ENCODE results near the gene TSPAN9. TPM values are rescaled to one million over a fixed set of nuclear protein-coding genes. Genes with fewer than 3 reads are reported as not detected.

Gene TSPAN9
- polyA plus RNA-seq, 4 donors: 90.1 to 101 (median 97.8) TPM

- no peak for DNase-seq (ENCODE audit: low read depth in 4 of 4, low spot score in 3 of 4)
Observed at GRCh38 chr12:3280967-3281366, 203.8 kb downstream of the TSPAN9 start.

GRCh38 chr12:3281588-3282383 lies 204.6 kb downstream of the TSPAN9 start:
- DNase-seq (ENCODE audit: low read depth in 4 of 4, low spot score in 3 of 4): no peak

DNA sequence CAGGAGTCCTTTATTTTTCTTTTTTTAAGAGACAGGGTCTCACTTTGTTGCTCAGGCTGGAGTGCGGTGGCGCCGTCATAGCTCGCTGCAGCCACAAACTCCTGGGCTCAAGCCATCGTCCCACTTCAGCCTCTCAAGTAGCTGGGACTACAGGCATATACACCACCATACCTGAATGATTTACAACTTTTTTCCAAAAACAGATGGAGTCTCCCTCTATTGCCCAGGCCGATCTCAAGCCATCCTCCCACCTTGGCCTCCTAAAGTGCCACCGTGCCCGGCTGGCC lies 205.1 kb downstream of the TSPAN9 start:
- DNase-seq (ENCODE audit: low read depth in 4 of 4, low spot score in 3 of 4): no peak

GRCh38 chr12:3283137-3283680 lies 206.0 kb downstream of the TSPAN9 start:
- DNase-seq (ENCODE audit: low read depth in 4 of 4, low spot score in 3 of 4): no peak

DNA sequence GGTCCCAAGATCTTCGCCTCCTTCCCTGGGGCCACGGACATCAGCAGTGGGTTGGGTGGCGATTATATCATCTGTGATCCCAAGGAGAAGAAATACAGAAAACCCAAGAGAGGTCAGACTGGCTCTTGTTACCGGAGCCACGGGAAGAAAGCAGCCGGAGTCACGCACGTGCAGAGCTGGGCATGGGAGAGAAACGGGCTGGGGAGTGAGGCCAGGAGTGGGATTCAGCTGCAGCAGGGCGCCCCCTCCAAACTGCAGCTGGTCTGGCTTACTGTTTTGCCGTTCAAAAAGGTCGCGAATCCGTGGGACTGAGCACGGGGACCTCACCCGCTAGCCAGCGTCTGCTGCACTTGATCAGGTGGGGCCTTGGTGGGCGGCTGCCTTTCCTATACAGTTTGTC lies 207.2 kb downstream of the TSPAN9 start:
- no peak for DNase-seq (ENCODE audit: low read depth in 4 of 4, low spot score in 3 of 4)

DNA sequence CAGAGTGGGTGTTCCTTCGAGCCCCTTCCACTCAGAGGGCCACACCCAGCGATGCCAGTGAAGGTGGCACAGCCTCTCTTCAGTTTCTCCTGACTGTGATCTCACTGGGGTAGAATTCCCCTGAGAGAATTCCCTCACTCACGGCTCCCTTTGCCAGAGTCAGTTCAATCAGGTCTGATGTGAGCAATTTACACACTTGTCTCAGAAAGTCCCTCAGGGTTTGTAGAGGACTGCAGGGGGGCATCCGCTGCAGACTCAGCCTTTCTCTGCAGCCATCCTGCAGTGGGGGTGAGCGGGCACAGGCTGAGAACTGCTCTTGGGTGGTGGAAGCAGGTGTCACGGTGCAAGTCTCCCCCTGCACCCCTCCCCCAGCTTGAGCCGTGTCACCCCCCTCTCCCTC lies 208.4 kb downstream of the TSPAN9 start:
- no peak for DNase-seq (ENCODE audit: low read depth in 4 of 4, low spot score in 3 of 4)

GRCh38 chr12:3288690-3289089 lies 211.5 kb downstream of the TSPAN9 start:
- no peak for DNase-seq (ENCODE audit: low read depth in 4 of 4, low spot score in 3 of 4)

DNA sequence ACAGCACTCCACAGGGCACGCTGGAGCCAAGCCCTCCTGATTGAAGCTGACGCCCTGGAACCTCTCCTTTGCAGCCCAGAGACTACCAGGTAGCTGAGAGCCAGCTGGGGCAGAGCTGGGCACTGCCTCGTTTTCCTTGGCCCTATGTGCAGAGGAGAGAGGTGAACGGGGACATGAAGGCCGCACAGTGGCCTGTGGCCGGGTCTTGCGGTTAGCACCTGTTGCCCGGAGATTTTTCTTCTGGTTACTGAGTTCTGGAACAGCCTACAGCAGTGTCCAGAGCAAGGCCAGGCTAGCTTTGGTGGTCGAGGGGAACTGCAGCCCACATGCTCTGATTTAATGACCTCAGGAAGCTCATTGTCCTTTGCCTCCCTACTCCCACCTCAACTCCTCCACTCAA lies 212.5 kb downstream of the TSPAN9 start:
- DNase-seq (ENCODE audit: low read depth in 4 of 4, low spot score in 3 of 4): no peak

DNA sequence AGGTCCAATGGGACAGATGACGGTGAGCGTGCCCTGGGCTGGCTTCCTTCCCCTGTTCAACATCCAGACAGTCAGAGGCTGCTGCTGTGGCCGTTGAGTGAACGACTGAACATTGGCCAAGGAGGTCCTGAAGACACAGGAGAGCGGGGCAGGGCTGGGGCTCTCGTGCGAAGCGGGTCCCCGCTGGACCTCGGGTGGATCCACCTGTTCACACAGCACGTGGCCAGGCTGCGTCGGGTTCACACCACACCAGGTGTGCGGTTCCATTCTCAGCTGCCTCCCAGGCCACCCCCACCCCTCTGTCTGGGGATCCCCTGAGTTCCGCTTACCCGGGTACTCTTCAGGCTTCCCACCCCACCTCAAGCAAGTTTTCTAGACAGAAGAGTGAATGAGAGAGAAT lies 214.8 kb downstream of the TSPAN9 start:
- no peak for DNase-seq (ENCODE audit: low read depth in 4 of 4, low spot score in 3 of 4)

GRCh38 chr12:3292677-3293412 lies 215.7 kb downstream of the TSPAN9 start:
- DNase-seq (ENCODE audit: low read depth in 4 of 4, low spot score in 3 of 4): no peak

DNA sequence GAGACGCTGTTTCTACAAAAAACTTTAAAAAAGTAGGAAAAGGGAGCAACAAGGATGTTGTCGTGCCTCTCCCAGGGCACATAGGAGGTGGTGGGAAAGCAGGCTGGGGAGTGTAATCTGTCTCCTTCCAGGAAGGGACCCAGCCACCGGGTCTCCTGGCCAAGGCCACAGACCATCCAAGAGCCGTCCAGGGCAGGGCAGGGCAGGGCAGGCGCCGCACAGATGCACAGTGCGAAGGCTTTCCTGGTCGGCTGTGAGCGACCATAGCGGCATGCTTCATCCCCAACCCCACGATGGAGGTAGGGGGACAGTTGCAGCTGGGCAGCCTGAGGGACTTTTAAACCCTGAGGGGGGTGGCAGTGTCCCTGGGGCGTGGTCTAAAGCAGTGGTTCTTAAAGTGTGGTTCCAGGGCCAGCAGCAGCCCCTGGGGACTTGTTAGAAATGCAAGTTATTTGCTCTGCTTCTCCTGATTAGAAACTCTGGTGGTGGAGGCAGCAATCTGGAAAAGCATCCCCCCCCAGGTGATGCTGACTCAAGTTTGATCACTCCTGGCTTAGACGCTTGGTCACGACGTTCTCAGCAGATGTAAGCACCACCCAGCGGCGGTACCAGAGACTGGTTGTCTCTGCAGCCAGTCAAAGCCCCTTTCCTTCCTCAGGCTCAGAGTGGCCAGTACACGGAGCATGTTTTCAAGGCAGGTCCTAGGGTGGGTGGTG lies 216.4 kb downstream of the TSPAN9 start:
- DNase-seq (ENCODE audit: low read depth in 4 of 4, low spot score in 3 of 4): no peak

GRCh38 chr12:3294481-3294911 lies 217.3 kb downstream of the TSPAN9 start:
- DNase-seq (ENCODE audit: low read depth in 4 of 4, low spot score in 3 of 4): no peak

GRCh38 chr12:3295225-3295624 lies 218.0 kb downstream of the TSPAN9 start:
- DNase-seq (ENCODE audit: low read depth in 4 of 4, low spot score in 3 of 4): no peak

GRCh38 chr12:3295646-3296408 lies 218.6 kb downstream of the TSPAN9 start:
- no peak for DNase-seq (ENCODE audit: low read depth in 4 of 4, low spot score in 3 of 4)

DNA sequence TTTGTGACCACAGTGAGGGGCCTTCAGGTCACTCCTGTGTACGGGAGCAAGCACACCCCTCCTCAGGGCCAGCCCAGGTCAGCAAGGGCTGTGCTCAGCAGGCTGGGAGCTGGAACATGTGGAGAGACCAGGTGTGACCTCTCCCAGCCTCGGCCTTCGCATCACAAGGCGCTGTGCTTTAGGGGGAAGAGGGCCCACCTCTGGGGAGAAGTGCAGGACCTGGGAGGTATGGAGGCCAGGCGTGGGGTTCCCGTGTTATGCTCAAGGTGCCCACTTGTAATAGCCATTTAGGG lies 219.2 kb downstream of the TSPAN9 start:
- no peak for DNase-seq (ENCODE audit: low read depth in 4 of 4, low spot score in 3 of 4)

GRCh38 chr12:3298603-3299002 lies 221.4 kb downstream of the TSPAN9 start:
- no peak for DNase-seq (ENCODE audit: low read depth in 4 of 4, low spot score in 3 of 4)

GRCh38 chr12:3299929-3300832 lies 223.0 kb downstream of the TSPAN9 start:
- DNase-seq (ENCODE audit: low read depth in 4 of 4, low spot score in 3 of 4): peak in 2 of 4 donors; percentile 58 to 62

DNA sequence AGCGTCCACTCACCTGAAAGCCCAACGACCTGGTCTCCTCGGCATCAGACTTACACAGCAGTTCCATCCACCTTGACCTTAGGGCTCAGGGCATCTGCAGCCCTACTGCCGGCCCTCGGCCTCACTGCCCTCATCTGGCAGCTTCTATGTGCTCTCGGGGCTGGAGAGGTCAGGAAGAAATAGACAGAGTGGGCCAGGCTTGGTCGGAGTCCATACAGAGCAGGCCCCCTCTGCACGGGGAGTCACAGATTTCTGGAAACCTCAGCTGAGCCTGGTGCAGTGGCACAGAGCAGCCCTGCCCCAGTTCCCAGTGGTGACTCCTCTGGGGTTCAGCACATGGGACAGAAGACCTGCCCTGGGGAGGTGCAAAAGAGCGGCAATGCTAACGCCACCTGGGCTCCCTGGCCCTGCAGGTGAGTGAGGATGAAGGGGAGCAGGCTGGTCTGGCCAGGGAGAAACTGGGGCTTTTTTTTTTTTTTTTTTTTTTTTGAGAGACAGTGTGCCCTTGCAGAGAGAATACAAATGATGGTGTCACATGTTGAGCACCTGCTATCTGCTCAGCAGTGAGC lies 223.7 kb downstream of the TSPAN9 start:
- no peak for DNase-seq (ENCODE audit: low read depth in 4 of 4, low spot score in 3 of 4)

DNA sequence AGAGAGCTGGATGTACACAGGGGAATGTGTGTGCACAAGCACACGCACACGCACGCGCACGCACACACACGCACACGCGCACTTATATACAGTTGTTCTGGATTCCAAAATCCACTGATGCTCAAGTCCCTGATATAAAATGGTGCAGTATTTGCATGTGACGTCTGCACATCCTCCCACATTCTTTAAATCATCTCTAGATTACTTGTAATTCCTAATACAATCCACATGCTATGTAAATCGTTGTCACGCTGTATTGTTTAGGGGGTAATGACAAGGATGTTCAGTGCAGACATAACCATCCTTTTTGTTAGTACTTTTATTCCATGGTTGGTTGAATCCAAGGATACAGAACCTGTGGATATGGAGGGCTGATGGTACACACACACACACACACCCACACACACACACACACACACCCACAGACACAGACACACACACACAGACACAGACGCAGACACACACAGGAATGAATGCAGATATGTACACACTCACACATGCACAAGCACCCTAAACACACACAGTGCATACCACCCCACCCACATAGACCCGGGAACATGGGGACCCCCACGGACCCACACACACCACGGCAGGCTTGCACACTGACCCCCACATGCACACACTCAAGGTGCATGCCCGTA lies 225.3 kb downstream of the TSPAN9 start:
- no peak for DNase-seq (ENCODE audit: low read depth in 4 of 4, low spot score in 3 of 4)

Data from right renal pelvis (tissue), 4 donors.